WTC11 (cell line): ENCODE data around the gene FBXL12. TPM values are rescaled to one million over a fixed set of nuclear protein-coding genes. Genes with fewer than 3 reads are reported as not detected.

Experiments used
- ATAC-seq: fragments of 200-7000 bp; cut with Tn5 transposase; 2 replicates; pipeline ENCODE4 v1.10.0; 2021; ENCODE audit warnings: mild to moderate bottlenecking, moderate library complexity
- CTCF ChIA-PET: fragments of 300-600 bp; sonication (Branson Sonifier 250); formaldehyde crosslinking; loops from one replicate; lab custom pipeline; 2021; ENCODE audit warnings: antibody characterized with exemption; lab: Charles Lee
- POLR2A ChIA-PET: fragments of 350-600 bp; sonication (Branson Sonifier 250); formaldehyde crosslinking; loops from one replicate; lab custom pipeline; 2021; ENCODE audit warnings: antibody characterized with exemption; lab: Charles Lee
- DNase-seq: peaks from one replicate; pipeline ENCODE4 v3.0.0; 2021; ENCODE audit warnings: low spot score
- H3K27ac Mint-ChIP-seq: 2 replicates; pipeline ENCODE4 v1.8.0; 2021; ENCODE audit warnings: mixed read lengths
- H3K27me3 Mint-ChIP-seq: 2 replicates; pipeline ENCODE4 v1.8.0; 2021; ENCODE audit warnings: low read depth, mild to moderate bottlenecking, moderate library complexity, mixed read lengths
- H3K36me3 Mint-ChIP-seq: 2 replicates; pipeline ENCODE4 v1.8.0; 2021; ENCODE audit warnings: mixed read lengths
- H3K4me1 Mint-ChIP-seq: 2 replicates; pipeline ENCODE4 v1.8.0; 2022; ENCODE audit warnings: mixed read lengths
- H3K4me3 Mint-ChIP-seq: 2 replicates; pipeline ENCODE4 v1.8.0; 2021; ENCODE audit warnings: mild to moderate bottlenecking, moderate library complexity, mixed read lengths
- H3K9me3 Mint-ChIP-seq: 2 replicates; pipeline ENCODE4 v1.8.0; 2021; ENCODE audit warnings: mixed read lengths
- EMX1 ChIP-seq: fragments of 250-450 bp; sonication (Bioruptor Pico); IDR thresholded peaks from 2 replicates; pipeline ENCODE4 v1.8.0; 2021; ENCODE audit warnings: mild to moderate bottlenecking
- ESRRA ChIP-seq: sonication (generic); formaldehyde crosslinking; IDR thresholded peaks from 2 replicates; pipeline ENCODE4 v1.8.1; 2022; ENCODE audit warnings: mild to moderate bottlenecking, missing genetic modification reagents, borderline replicate concordance
- GRHL2 ChIP-seq: fragments of 250-450 bp; sonication (Bioruptor Pico); IDR thresholded peaks from 2 replicates; pipeline ENCODE4 v1.8.0; 2022; ENCODE audit warnings: mild to moderate bottlenecking, moderate library complexity; ENCODE audit not compliant: insufficient replicate concordance, severe bottlenecking
- JUN ChIP-seq: sonication (generic); formaldehyde crosslinking; IDR thresholded peaks from 2 replicates; pipeline ENCODE4 v1.8.0; 2023; ENCODE audit warnings: mild to moderate bottlenecking, missing genetic modification reagents
- KAT7 ChIP-seq: sonication (generic); formaldehyde crosslinking; IDR thresholded peaks from 2 replicates; pipeline ENCODE4 v1.8.1; 2023; ENCODE audit warnings: missing genetic modification reagents, mild to moderate bottlenecking, borderline replicate concordance
- NR1H2 ChIP-seq: sonication (generic); formaldehyde crosslinking; IDR thresholded peaks from 2 replicates; pipeline ENCODE4 v1.9.0; 2021; ENCODE audit warnings: mild to moderate bottlenecking, moderate library complexity, missing genetic modification reagents
- RELA ChIP-seq: sonication (generic); formaldehyde crosslinking; IDR thresholded peaks from 2 replicates; pipeline ENCODE4 v1.8.1; 2022; ENCODE audit warnings: missing genetic modification reagents, mild to moderate bottlenecking, borderline replicate concordance
- TEAD4 ChIP-seq: sonication (generic); formaldehyde crosslinking; IDR thresholded peaks from 2 replicates; pipeline ENCODE4 v1.8.0; 2022; ENCODE audit warnings: mild to moderate bottlenecking, missing genetic modification reagents
- total RNA-seq: library from RNA; stranded (reverse); gene quantifications from 3 replicates; pipeline ENCODE4 v1.2.3, GENCODE V29; 2021
- TF ChIP-seq, protein P1 (sequence below): fragments of 250-450 bp; sonication (Bioruptor Pico); IDR thresholded peaks from 2 replicates; pipeline ENCODE4 v2.1.2; 2022; ENCODE audit warnings: mild to moderate bottlenecking, moderate library complexity
- TF ChIP-seq, protein P2 (sequence below): sonication (generic); formaldehyde crosslinking; IDR thresholded peaks from 2 replicates; pipeline ENCODE4 v1.8.0; 2023; ENCODE audit warnings: missing genetic modification reagents
- TF ChIP-seq, protein P3 (sequence below): fragments of 250-450 bp; sonication (Bioruptor Pico); IDR thresholded peaks from 2 replicates; pipeline ENCODE4 v1.9.0; 2021; ENCODE audit warnings: mild to moderate bottlenecking
- TF ChIP-seq, protein P4 (sequence below): sonication (generic); formaldehyde crosslinking; IDR thresholded peaks from 2 replicates; pipeline ENCODE4 v1.8.1; 2023; ENCODE audit warnings: mild to moderate bottlenecking, missing genetic modification reagents, borderline replicate concordance
- TF ChIP-seq, protein P5 (sequence below): sonication (generic); formaldehyde crosslinking; IDR thresholded peaks from 2 replicates; pipeline ENCODE4 v1.8.0; 2023; ENCODE audit warnings: missing genetic modification reagents, mild to moderate bottlenecking, borderline replicate concordance
- TF ChIP-seq, protein P6 (sequence below): sonication (generic); formaldehyde crosslinking; IDR thresholded peaks from 2 replicates; pipeline ENCODE4 v1.8.0; 2022; ENCODE audit warnings: mild to moderate bottlenecking, missing genetic modification reagents
- TF ChIP-seq, protein P7 (sequence below): sonication (generic); formaldehyde crosslinking; IDR thresholded peaks from 2 replicates; pipeline ENCODE4 v1.8.1; 2022; ENCODE audit warnings: mild to moderate bottlenecking, moderate library complexity, missing genetic modification reagents

The FBXL12 gene
- total RNA-seq, 1 experiment from 2014 or later = 37.6 TPM

DNA sequence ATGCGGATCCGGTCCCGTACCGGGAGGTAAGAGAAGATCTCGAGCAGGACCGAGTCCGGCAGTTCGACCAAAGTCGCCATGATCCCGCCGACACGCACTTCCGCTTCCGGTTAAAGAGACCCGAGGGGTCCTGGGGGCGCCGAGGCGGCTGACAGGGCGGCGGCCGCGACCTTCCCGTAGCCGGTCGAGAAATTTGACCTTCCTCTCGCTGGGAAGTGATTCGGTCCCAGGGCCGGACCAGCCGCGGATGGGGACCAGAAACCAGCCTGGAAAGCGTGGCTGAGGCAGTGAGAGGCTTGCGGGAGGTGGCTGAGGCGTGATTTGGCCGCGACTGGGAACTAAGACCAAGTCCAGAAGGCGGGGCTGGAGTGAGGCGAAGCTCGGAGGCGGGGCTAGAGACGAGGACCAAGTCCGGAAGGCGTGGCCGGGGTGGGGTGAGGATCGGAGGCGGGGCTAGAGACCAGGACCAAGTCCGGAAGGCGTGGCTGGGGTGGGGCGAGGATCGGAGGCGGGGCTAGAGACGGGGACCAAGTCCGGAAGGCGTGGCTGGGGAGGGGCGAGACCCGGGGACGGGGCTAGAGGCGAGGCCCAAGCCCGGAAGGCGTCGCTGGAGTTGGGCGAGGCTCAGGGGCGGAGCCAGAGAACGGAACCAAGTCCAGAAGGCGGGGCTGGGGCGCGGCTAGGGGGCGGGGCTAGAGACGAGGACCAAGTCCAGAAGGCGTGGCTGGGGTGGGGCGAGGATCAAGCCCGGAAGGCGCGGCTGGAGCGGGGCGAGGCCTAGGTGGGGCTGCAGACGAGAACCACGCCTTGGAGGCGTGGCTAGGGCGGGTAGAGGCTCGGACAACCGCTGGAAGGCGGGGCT, at the start of gene FBXL12 (continued):
- peak; percentile 56; the same call in 1 of the 2 replicates for TF ChIP-seq KAT7 (CRISPR knock-in tag)
- no peak for TF ChIP-seq NR1H2 (CRISPR knock-in tag)
- no peak for TF ChIP-seq JUN (CRISPR knock-in tag)
- TF ChIP-seq, protein P1, sequence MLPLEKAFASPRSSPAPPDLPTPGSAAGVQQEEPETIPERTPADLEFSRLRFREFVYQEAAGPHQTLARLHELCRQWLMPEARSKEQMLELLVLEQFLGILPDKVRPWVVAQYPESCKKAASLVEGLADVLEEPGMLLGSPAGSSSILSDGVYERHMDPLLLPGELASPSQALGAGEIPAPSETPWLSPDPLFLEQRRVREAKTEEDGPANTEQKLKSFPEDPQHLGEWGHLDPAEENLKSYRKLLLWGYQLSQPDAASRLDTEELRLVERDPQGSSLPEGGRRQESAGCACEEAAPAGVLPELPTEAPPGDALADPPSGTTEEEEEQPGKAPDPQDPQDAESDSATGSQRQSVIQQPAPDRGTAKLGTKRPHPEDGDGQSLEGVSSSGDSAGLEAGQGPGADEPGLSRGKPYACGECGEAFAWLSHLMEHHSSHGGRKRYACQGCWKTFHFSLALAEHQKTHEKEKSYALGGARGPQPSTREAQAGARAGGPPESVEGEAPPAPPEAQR (CRISPR knock-in tag) = no peak
- TF ChIP-seq ESRRA = peak; percentile 84; the same call in 1 of the 2 replicates
- TF ChIP-seq, protein P2, sequence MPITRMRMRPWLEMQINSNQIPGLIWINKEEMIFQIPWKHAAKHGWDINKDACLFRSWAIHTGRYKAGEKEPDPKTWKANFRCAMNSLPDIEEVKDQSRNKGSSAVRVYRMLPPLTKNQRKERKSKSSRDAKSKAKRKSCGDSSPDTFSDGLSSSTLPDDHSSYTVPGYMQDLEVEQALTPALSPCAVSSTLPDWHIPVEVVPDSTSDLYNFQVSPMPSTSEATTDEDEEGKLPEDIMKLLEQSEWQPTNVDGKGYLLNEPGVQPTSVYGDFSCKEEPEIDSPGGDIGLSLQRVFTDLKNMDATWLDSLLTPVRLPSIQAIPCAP (CRISPR knock-in tag) = no peak
- TF ChIP-seq, protein P3, sequence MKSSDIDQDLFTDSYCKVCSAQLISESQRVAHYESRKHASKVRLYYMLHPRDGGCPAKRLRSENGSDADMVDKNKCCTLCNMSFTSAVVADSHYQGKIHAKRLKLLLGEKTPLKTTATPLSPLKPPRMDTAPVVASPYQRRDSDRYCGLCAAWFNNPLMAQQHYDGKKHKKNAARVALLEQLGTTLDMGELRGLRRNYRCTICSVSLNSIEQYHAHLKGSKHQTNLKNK (CRISPR knock-in tag) = no peak

DNA sequence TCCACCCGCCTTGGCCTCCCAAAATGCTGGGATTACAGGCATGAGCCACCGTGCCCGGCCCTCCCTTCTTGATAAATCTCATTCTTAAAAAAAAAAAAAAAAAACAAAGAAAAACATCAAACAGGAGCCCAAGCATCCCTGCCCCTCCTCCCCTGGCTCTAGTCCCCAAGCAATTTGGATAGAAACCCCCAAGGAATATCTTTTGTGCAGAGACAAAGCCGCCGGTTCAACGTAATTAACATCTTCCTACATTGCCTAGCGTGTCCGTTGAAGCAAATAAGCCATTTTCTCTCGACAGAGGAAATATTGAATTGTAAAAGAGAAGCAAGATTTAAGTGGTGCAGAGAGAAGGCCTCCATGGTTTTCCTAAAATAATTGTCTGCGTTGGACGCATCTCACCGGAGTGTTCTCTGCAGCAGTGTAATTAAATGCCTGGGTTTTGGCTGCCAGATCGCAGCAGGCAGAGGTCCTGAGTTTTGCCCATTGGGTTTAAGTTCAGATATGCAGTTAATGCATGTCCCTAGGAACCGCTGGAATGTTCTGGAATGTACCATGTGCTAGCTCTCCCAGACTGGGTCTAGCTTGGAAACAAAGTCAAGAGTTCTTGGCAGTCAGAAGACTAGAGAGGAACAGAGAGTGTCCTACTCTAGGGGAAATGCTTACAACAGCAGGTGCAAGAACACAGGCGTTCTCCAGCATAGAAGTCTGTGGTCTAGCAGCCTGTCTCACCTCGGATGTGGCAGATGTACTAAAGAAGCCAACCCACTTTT, 47.0 kb upstream of the FBXL12 start:
- Mint-ChIP-seq H3K4me1 (peaks cover 15% of the 10 kb centered on the region), H3K27ac (peak overlapping the region; percentile 71), H3K4me3 (no peak overlapping the region), H3K27me3 (no peaks in the 10 kb centered on the region), H3K9me3 (no peaks in the 10 kb centered on the region), H3K36me3 (0 out of 2 replicates have a peak, but pooled peaks cover 3% of the 10 kb centered on the region)
- CTCF ChIA-PET = no interaction called here
- TF ChIP-seq, protein P4, sequence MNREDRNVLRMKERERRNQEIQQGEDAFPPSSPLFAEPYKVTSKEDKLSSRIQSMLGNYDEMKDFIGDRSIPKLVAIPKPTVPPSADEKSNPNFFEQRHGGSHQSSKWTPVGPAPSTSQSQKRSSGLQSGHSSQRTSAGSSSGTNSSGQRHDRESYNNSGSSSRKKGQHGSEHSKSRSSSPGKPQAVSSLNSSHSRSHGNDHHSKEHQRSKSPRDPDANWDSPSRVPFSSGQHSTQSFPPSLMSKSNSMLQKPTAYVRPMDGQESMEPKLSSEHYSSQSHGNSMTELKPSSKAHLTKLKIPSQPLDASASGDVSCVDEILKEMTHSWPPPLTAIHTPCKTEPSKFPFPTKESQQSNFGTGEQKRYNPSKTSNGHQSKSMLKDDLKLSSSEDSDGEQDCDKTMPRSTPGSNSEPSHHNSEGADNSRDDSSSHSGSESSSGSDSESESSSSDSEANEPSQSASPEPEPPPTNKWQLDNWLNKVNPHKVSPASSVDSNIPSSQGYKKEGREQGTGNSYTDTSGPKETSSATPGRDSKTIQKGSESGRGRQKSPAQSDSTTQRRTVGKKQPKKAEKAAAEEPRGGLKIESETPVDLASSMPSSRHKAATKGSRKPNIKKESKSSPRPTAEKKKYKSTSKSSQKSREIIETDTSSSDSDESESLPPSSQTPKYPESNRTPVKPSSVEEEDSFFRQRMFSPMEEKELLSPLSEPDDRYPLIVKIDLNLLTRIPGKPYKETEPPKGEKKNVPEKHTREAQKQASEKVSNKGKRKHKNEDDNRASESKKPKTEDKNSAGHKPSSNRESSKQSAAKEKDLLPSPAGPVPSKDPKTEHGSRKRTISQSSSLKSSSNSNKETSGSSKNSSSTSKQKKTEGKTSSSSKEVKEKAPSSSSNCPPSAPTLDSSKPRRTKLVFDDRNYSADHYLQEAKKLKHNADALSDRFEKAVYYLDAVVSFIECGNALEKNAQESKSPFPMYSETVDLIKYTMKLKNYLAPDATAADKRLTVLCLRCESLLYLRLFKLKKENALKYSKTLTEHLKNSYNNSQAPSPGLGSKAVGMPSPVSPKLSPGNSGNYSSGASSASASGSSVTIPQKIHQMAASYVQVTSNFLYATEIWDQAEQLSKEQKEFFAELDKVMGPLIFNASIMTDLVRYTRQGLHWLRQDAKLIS (CRISPR knock-in tag) = no peak
- TF ChIP-seq, protein P5, sequence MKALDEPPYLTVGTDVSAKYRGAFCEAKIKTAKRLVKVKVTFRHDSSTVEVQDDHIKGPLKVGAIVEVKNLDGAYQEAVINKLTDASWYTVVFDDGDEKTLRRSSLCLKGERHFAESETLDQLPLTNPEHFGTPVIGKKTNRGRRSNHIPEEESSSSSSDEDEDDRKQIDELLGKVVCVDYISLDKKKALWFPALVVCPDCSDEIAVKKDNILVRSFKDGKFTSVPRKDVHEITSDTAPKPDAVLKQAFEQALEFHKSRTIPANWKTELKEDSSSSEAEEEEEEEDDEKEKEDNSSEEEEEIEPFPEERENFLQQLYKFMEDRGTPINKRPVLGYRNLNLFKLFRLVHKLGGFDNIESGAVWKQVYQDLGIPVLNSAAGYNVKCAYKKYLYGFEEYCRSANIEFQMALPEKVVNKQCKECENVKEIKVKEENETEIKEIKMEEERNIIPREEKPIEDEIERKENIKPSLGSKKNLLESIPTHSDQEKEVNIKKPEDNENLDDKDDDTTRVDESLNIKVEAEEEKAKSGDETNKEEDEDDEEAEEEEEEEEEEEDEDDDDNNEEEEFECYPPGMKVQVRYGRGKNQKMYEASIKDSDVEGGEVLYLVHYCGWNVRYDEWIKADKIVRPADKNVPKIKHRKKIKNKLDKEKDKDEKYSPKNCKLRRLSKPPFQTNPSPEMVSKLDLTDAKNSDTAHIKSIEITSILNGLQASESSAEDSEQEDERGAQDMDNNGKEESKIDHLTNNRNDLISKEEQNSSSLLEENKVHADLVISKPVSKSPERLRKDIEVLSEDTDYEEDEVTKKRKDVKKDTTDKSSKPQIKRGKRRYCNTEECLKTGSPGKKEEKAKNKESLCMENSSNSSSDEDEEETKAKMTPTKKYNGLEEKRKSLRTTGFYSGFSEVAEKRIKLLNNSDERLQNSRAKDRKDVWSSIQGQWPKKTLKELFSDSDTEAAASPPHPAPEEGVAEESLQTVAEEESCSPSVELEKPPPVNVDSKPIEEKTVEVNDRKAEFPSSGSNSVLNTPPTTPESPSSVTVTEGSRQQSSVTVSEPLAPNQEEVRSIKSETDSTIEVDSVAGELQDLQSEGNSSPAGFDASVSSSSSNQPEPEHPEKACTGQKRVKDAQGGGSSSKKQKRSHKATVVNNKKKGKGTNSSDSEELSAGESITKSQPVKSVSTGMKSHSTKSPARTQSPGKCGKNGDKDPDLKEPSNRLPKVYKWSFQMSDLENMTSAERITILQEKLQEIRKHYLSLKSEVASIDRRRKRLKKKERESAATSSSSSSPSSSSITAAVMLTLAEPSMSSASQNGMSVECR (CRISPR knock-in tag) = no peak
- TF ChIP-seq, protein P6, sequence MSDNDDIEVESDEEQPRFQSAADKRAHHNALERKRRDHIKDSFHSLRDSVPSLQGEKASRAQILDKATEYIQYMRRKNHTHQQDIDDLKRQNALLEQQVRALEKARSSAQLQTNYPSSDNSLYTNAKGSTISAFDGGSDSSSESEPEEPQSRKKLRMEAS (CRISPR knock-in tag) = no peak
- TF ChIP-seq GRHL2 (no peak), TEAD4 (CRISPR knock-in tag) (no peak), RELA (no peak), EMX1 (CRISPR knock-in tag) (no peak)
- TF ChIP-seq, protein P7, sequence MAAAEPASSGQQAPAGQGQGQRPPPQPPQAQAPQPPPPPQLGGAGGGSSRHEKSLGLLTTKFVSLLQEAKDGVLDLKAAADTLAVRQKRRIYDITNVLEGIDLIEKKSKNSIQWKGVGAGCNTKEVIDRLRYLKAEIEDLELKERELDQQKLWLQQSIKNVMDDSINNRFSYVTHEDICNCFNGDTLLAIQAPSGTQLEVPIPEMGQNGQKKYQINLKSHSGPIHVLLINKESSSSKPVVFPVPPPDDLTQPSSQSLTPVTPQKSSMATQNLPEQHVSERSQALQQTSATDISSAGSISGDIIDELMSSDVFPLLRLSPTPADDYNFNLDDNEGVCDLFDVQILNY (CRISPR knock-in tag) = no peak
- peak; percentile 33; the same call in 1 of the 2 replicates for ATAC-seq
- no peak for DNase-seq
- POLR2A ChIA-PET = no interaction called here
